Measurements from ENCODE around the gene YTHDC1.

- TF ChIP-seq CTCF (IDR thresholded peaks at IDR 0.05) (no peak), POLR2A (IDR thresholded peaks at IDR 0.05) (no peak), EP300 (IDR thresholded peaks at IDR 0.05) (no peak)
Observed at GRCh38 chr4:68324519-68325262, 25.2 kb downstream of the YTHDC1 start.
